Stomach (tissue), 9 donors: ENCODE data around the gene MTA2. TPM values are rescaled to one million over a fixed set of nuclear protein-coding genes. Genes with fewer than 3 reads are reported as not detected.

ENCODE experiments used
- DNase-seq, 2 donors: peaks; one replicate each; pipeline versions ENCODE4 v3.0.0 to v3.0.0-alpha.2; 2013 to 2019
- H3K27ac ChIP-seq, 5 donors: fragments of 200-600 bp in 4 of 5; sonication (generic) in 4 of 5; one replicate each; pipeline ENCODE4 v1.5.1; 2013 to 2019; ENCODE audit warnings: mild to moderate bottlenecking in 1 of 5, moderate library complexity in 1 of 5
- H3K27me3 ChIP-seq, 3 donors: fragments of 200-600 bp; sonication (generic); one replicate each; pipeline ENCODE4 v1.5.1; 2017 to 2019; ENCODE audit warnings: mixed run types in 1 of 3
- H3K36me3 ChIP-seq, 4 donors: fragments of 200-600 bp; sonication (generic); 1 replicate in 3 of 4; 2 replicates in 1 of 4; pipeline ENCODE4 v1.5.1; 2016 to 2019
- H3K4me1 ChIP-seq, 4 donors: fragments of 200-600 bp; sonication (generic); one replicate each; pipeline ENCODE4 v1.5.1; 2016 to 2019
- H3K4me3 ChIP-seq, 4 donors: fragments of 200-600 bp; sonication (generic) in 3 of 4; one replicate each; pipeline ENCODE4 v1.5.1; 2016 to 2019; ENCODE audit warnings: mild to moderate bottlenecking in 1 of 4
- H3K9me3 ChIP-seq, 4 donors: fragments of 200-600 bp; sonication (generic); one replicate each; pipeline ENCODE4 v1.5.1; 2016 to 2019
- CTCF ChIP-seq, 7 experiments: fragments of 450-650 bp in 4 of 7; fragments of 200-600 bp in 3 of 7; sonication (generic) in 3 of 7; IDR thresholded peaks; one replicate each; pipeline ENCODE4 v1.5.1; 2016 to 2019; ENCODE audit warnings: antibody characterized with exemption in 7 of 7, control low read depth in 2 of 7, mild to moderate bottlenecking in 1 of 7
- EP300 ChIP-seq: sonication (generic); formaldehyde crosslinking; IDR thresholded peaks from one replicate; pipeline ENCODE4 v1.6.1; 2017; ENCODE audit warnings: antibody characterized with exemption
- POLR2A ChIP-seq, 4 donors: fragments of 450-650 bp; IDR thresholded peaks; one replicate each; pipeline ENCODE4 v1.6.1; 2016; ENCODE audit warnings: antibody characterized with exemption in 4 of 4, control low read depth in 2 of 4, mild to moderate bottlenecking in 1 of 4, moderate library complexity in 1 of 4
- POLR2AphosphoS5 ChIP-seq, 3 donors: sonication (generic); formaldehyde crosslinking; IDR thresholded peaks; one replicate each; pipeline ENCODE4 v1.6.1; 2016; ENCODE audit warnings: antibody characterized with exemption in 3 of 3
- WGBS, 5 donors: extraction: QIAGEN DNeasy Blood & Tissue Kit in 3 of 5; methylation state at CpG; one replicate each; pipeline versions ENCODE4 v1.1.5 to v1.1.7; 2013 to 2018; 5-methylcytosine and 5-hydroxymethylcytosine counted together
- intact Hi-C: fragments of 100-400 bp; cut with DNase I; formaldehyde crosslinking; loops from one replicate; pipeline ENCODE4 v1.15.1; 2023; ENCODE audit warnings: low total_unique reads
- polyA plus RNA-seq, 3 donors: library from polyadenylated mRNA; stranded (reverse); fragments of 200-250 nt; gene quantifications; one replicate each; pipeline ENCODE4 v1.2.3, GENCODE V29; 2013
- total RNA-seq, 5 donors: library from RNA; depleted of rRNA; stranded (reverse); fragments of >200 nt; gene quantifications; one replicate each; pipeline versions ENCODE4 v1.1.0 to v1.2.3, GENCODE V29; 2014 to 2016
- donor health status: healthy with polysubstance abuse.
- donor health status: Bipolar disorder and iron deficiency.
- donor health status: healthy.

Gene MTA2
- total and polyA plus RNA-seq, 8 donors = 32.8 to 110 (median 56.5) TPM

- H3K4me3 ChIP-seq = peak overlapping the region; percentile 69 to 100 (median 86)
- peak; percentile 65 to 92 for DNase-seq
- peaks cover 29 to 66% (median 42%) of the 10 kb centered on the region in 4 donors for H3K4me1 ChIP-seq
- H3K36me3 ChIP-seq = peaks cover 24 to 58% (median 49%) of the 10 kb centered on the region in 4 donors
- peak overlapping the region; percentile 71 to 98 (median 96) for H3K27ac ChIP-seq
- H3K27me3 ChIP-seq = no peaks in the 10 kb centered on the region
- intact Hi-C loops = no loop called here
- TF ChIP-seq CTCF (IDR thresholded peaks at IDR 0.05) (peak in 3 of 7 experiments; percentile 2 to 16 (median 12)), EP300 (no peak), POLR2AphosphoS5 (IDR thresholded peaks at IDR 0.05) (peak in 2 of 3 donors; percentile 9 to 46), POLR2A (IDR thresholded peaks at IDR 0.05) (no peak)
- WGBS, 5 donors = 6 to 22% (median 10%) methylated on average over 30 to 96 of the region's 96 CpGs
- no peaks in the 10 kb centered on the region for H3K9me3 ChIP-seq
Measured at GRCh38 chr11:62602141-62603071, 741 bp upstream of the MTA2 start.

GRCh38 chr11:62601122-62601371 lies 618 bp downstream of the MTA2 start:
- 0 to 1% (median 0%) methylated on average over 24 to 30 of the region's 30 CpGs for WGBS, 5 donors
- no peaks in the 10 kb centered on the region for H3K9me3 ChIP-seq
- peak overlapping the region; percentile 69 to 100 (median 86) for H3K4me3 ChIP-seq
- H3K36me3 ChIP-seq = peaks cover 33 to 58% (median 50%) of the 10 kb centered on the region in 4 donors
- no peaks in the 10 kb centered on the region for H3K27me3 ChIP-seq
- intact Hi-C loops = no loop called here
- peak overlapping the region; percentile 96 to 98 (median 96) for H3K27ac ChIP-seq
- peaks cover 29 to 68% (median 42%) of the 10 kb centered on the region in 4 donors for H3K4me1 ChIP-seq
- DNase-seq = peak in 1 of 2 donors; percentile 52
- no peak for TF ChIP-seq POLR2AphosphoS5 (IDR thresholded peaks at IDR 0.05)

- peak in 1 of 2 donors; percentile 28 for DNase-seq
- H3K27me3 ChIP-seq = no peaks in the 10 kb centered on the region
- TF ChIP-seq EP300 (no peak), POLR2A (IDR thresholded peaks at IDR 0.05) (no peak), CTCF (IDR thresholded peaks at IDR 0.05) (no peak)
- peaks cover 29 to 68% (median 42%) of the 10 kb centered on the region in 4 donors for H3K4me1 ChIP-seq
- WGBS, 5 donors = 1 to 2% (median 1%) methylated on average over 17 to 26 of the region's 26 CpGs
- peaks cover 33 to 58% (median 50%) of the 10 kb centered on the region in 4 donors for H3K36me3 ChIP-seq
- peak overlapping the region; percentile 69 to 100 (median 86) for H3K4me3 ChIP-seq
- intact Hi-C loops = no loop called here
- no peaks in the 10 kb centered on the region for H3K9me3 ChIP-seq
- H3K27ac ChIP-seq = peak overlapping the region; percentile 96 to 98 (median 96)
Measured at GRCh38 chr11:62600367-62601121, 1.1 kb downstream of the MTA2 start.

GRCh38 chr11:62599901-62600300 lies 1.8 kb downstream of the MTA2 start:
- Histone ChIP-seq H3K4me1 (peaks cover 29 to 66% (median 42%) of the 10 kb centered on the region in 4 donors), H3K27me3 (no peaks in the 10 kb centered on the region), H3K36me3 (peaks cover 34 to 58% (median 50%) of the 10 kb centered on the region in 4 donors), H3K27ac (peak overlapping the region; percentile 6 to 98 (median 96)), H3K9me3 (no peaks in the 10 kb centered on the region), H3K4me3 (peak overlapping the region; percentile 69 to 100 (median 86))
- intact Hi-C loops = no loop called here
- 28 to 36% (median 29%) methylated on average over 5 of the region's 5 CpGs for WGBS, 5 donors
- no peak for DNase-seq
- no peak for TF ChIP-seq POLR2AphosphoS5 (IDR thresholded peaks at IDR 0.05)
- no peak for TF ChIP-seq POLR2A (IDR thresholded peaks at IDR 0.05)
- no peak for TF ChIP-seq EP300
- TF ChIP-seq CTCF (IDR thresholded peaks at IDR 0.05) = no peak
